Neural cell (in vitro differentiated cells): ENCODE measurements around the gene TRERF1. TPM values are rescaled to one million over a fixed set of nuclear protein-coding genes. Genes with fewer than 3 reads are reported as not detected.

ENCODE experiments used
- H2AFZ ChIP-seq: fragments of 200-600, 300-800 bp; sonication (generic), shearing (Covaris generic); 2 replicates; pipeline ENCODE4 v1.6.0; 2014; ENCODE audit warnings: low read depth, mild to moderate bottlenecking, antibody characterized with exemption, low read length, moderate library complexity
- H3F3A ChIP-seq: fragments of 200-600 bp; shearing (Covaris generic); 2 replicates; pipeline ENCODE4 v1.6.1; 2016; ENCODE audit warnings: mild to moderate bottlenecking, moderate library complexity, mixed read lengths, antibody characterized with exemption, low read length; ENCODE audit not compliant: insufficient read depth, poor library complexity, severe bottlenecking
- H3K27ac ChIP-seq: fragments of 200-600, 300-800 bp; sonication (generic), shearing (Covaris generic); 2 replicates; pipeline ENCODE4 v1.5.1; 2014; ENCODE audit warnings: mild to moderate bottlenecking, low read length, moderate library complexity
- H3K27me3 ChIP-seq: fragments of 300-800, 200-600 bp; sonication (generic), shearing (Covaris generic); 2 replicates; pipeline ENCODE4 v1.6.0; 2014; ENCODE audit warnings: mild to moderate bottlenecking, low read depth, low read length, moderate library complexity; ENCODE audit not compliant: insufficient read depth
- H3K36me3 ChIP-seq: fragments of 300-800, 200-600 bp; sonication (generic), shearing (Covaris generic); 2 replicates; pipeline ENCODE4 v1.5.1; 2014; ENCODE audit warnings: mild to moderate bottlenecking, antibody characterized with exemption, low read length, moderate library complexity; ENCODE audit not compliant: insufficient read depth
- H3K4me2 ChIP-seq: fragments of 300-800, 200-600 bp; sonication (generic), shearing (Covaris generic); 2 replicates; pipeline ENCODE4 v1.6.0; 2014; ENCODE audit warnings: mild to moderate bottlenecking, low read length
- H3K4me3 ChIP-seq: fragments of 300-800, 200-600 bp; sonication (generic), shearing (Covaris generic); 2 replicates; pipeline ENCODE4 v1.5.1; 2014; ENCODE audit warnings: mild to moderate bottlenecking, low read length, moderate library complexity
- H3K79me2 ChIP-seq: fragments of 200-600 bp; shearing (Covaris generic); replicated peaks from 2 replicates; pipeline ENCODE4 v1.6.0; 2014; ENCODE audit warnings: mild to moderate bottlenecking, low read length, moderate library complexity; ENCODE audit not compliant: insufficient read depth
- H3K9ac ChIP-seq: fragments of 300-800, 200-600 bp; sonication (generic), shearing (Covaris generic); 2 replicates; pipeline ENCODE4 v1.6.1; 2016; ENCODE audit warnings: mild to moderate bottlenecking, low read length, mixed read lengths
- H3K9me2 ChIP-seq: fragments of 200-600 bp; shearing (Covaris generic); 2 replicates; pipeline ENCODE4 v1.6.1; 2016; ENCODE audit warnings: mild to moderate bottlenecking, low read length, mixed read lengths; ENCODE audit not compliant: insufficient read depth
- H3K9me3 ChIP-seq: fragments of 200-600, 300-800 bp; sonication (generic), shearing (Covaris generic); 2 replicates; pipeline ENCODE4 v1.6.1; 2016; ENCODE audit warnings: mild to moderate bottlenecking, mixed run types, low read length, moderate library complexity, mixed read lengths
- H4K20me1 ChIP-seq: fragments of 200-600 bp; shearing (Covaris generic); 2 replicates; pipeline ENCODE4 v1.6.1; 2016; ENCODE audit warnings: mild to moderate bottlenecking, mixed run types; ENCODE audit not compliant: insufficient read depth
- CTCF ChIP-seq: fragments of 450-650 bp; IDR thresholded peaks from 2 replicates; pipeline ENCODE4 v1.5.1; 2014; ENCODE audit warnings: antibody characterized with exemption, mild to moderate bottlenecking, moderate library complexity; ENCODE audit not compliant: poor library complexity, severe bottlenecking
- EP300 ChIP-seq: fragments of 450-650 bp; conservative IDR thresholded peaks from 2 replicates; pipeline ENCODE4 v1.6.1; 2014; ENCODE audit warnings: antibody characterized with exemption, mild to moderate bottlenecking, moderate library complexity; ENCODE audit not compliant: poor library complexity, severe bottlenecking
- EZH2 ChIP-seq: fragments of 200-600, 300-800 bp; shearing (Covaris generic), sonication (generic); IDR thresholded peaks from 2 replicates; pipeline ENCODE4 v1.6.1; 2014; ENCODE audit warnings: antibody characterized with exemption, low read length, borderline replicate concordance, mild to moderate bottlenecking; ENCODE audit not compliant: insufficient read depth, poor library complexity, severe bottlenecking
- MXI1 ChIP-seq: fragments of 450-650 bp; conservative IDR thresholded peaks from 2 replicates; pipeline ENCODE4 v1.6.1; 2014; ENCODE audit warnings: antibody characterized with exemption, mild to moderate bottlenecking; ENCODE audit not compliant: poor library complexity, severe bottlenecking
- POLR2AphosphoS5 ChIP-seq: IDR thresholded peaks from 2 replicates; pipeline ENCODE4 v1.6.1; 2012
- RAD21 ChIP-seq: fragments of 450-650 bp; conservative IDR thresholded peaks from 2 replicates; pipeline ENCODE4 v1.6.1; 2014; ENCODE audit warnings: antibody characterized with exemption, mild to moderate bottlenecking, moderate library complexity
- REST ChIP-seq: IDR thresholded peaks from 2 replicates; pipeline ENCODE4 v1.6.1; 2012; ENCODE audit warnings: borderline replicate concordance
- SMC3 ChIP-seq: fragments of 450-650 bp; conservative IDR thresholded peaks from 2 replicates; pipeline ENCODE4 v1.6.1; 2014; ENCODE audit warnings: antibody characterized with exemption, mild to moderate bottlenecking, moderate library complexity; ENCODE audit not compliant: poor library complexity
- TAF1 ChIP-seq: IDR thresholded peaks from 2 replicates; pipeline ENCODE4 v1.6.1; 2012; ENCODE audit warnings: low read depth
- polyA plus RNA-seq: library from polyadenylated mRNA; depleted of rRNA; stranded (reverse); fragments of >200 nt; gene quantifications from 2 replicates; pipeline ENCODE4 v1.2.3, GENCODE V29; 2014

Gene TRERF1
- polyA plus RNA-seq, 1 donor from 2014 or later = 4.5 TPM

- H3K27ac ChIP-seq = no peak overlapping the region
- H3K9me2 ChIP-seq = no peaks in the 10 kb centered on the region
- H2AFZ ChIP-seq = no peak overlapping the region
- no peaks in the 10 kb centered on the region for H3K9me3 ChIP-seq
- H3K27me3 ChIP-seq = no peaks in the 10 kb centered on the region
- H3K4me3 ChIP-seq = no peak overlapping the region
- no peaks in the 10 kb centered on the region for H4K20me1 ChIP-seq
- TF ChIP-seq SMC3 (no peak), RAD21 (no peak), EZH2 (no peak), CTCF (no peak), POLR2AphosphoS5 (no peak), REST (no peak), EP300 (no peak), TAF1 (no peak), MXI1 (no peak)
- no peak overlapping the region for H3K9ac ChIP-seq
- H3K79me2 ChIP-seq = peaks cover 14% of the 10 kb centered on the region
- no peak overlapping the region for H3K4me2 ChIP-seq
- no peaks in the 10 kb centered on the region for H3K36me3 ChIP-seq
- H3F3A ChIP-seq = no peaks in the 10 kb centered on the region
Observed at GRCh38 chr6:42400061-42400760, 51.5 kb downstream of the TRERF1 start.

- no peak overlapping the region for H3K27ac ChIP-seq
- peaks cover 21% of the 10 kb centered on the region for H3K79me2 ChIP-seq
- no peaks in the 10 kb centered on the region for H3K9me2 ChIP-seq
- no peak overlapping the region for H3K4me2 ChIP-seq
- TF ChIP-seq TAF1 (no peak), RAD21 (no peak), SMC3 (no peak), CTCF (no peak), POLR2AphosphoS5 (no peak), EZH2 (no peak), EP300 (no peak), REST (no peak), MXI1 (no peak)
- no peaks in the 10 kb centered on the region for H3K9me3 ChIP-seq
- no peaks in the 10 kb centered on the region for H3K27me3 ChIP-seq
- no peaks in the 10 kb centered on the region for H3F3A ChIP-seq
- H3K36me3 ChIP-seq = no peaks in the 10 kb centered on the region
- no peak overlapping the region for H2AFZ ChIP-seq
- no peak overlapping the region for H3K4me3 ChIP-seq
- H4K20me1 ChIP-seq = no peaks in the 10 kb centered on the region
- H3K9ac ChIP-seq = no peak overlapping the region
Observed at GRCh38 chr6:42396720-42397119, 55.0 kb downstream of the TRERF1 start.
